Fibroblast of peridontal ligament (primary cell): ENCODE data around the gene ASB8.
"Not testable (repeated sequence)": the region's sequence is repeated elsewhere in the genome, so short reads cannot be mapped to it uniquely, and the experiment has no call there.

Source experiments
- DNase-seq: peaks from one replicate; pipeline ENCODE4 v3.0.0-alpha.2; 2010; ENCODE audit errors: extremely low read depth

ASB8 gene

GRCh38 chr12:48183091-48183875, 26.0 kb upstream of the ASB8 start, which contains the start of gene CCDC184:
Gene CCDC184 (plus strand): TSS chr12:48183644. CDS start chr12:48184123, 479 bp downstream.
- peak; percentile 71 for DNase-seq

- no peak for DNase-seq
Measured at GRCh38 chr12:48182631-48183030, 25.3 kb upstream of the ASB8 start.

- DNase-seq, result no peak
Measured at GRCh38 chr12:48180857-48181495, 23.7 kb upstream of the ASB8 start.

- no peak for DNase-seq
Measured at GRCh38 chr12:48180424-48180823, 23.1 kb upstream of the ASB8 start.

- no peak for DNase-seq
Measured at GRCh38 chr12:48179466-48179865, 22.2 kb upstream of the ASB8 start.

GRCh38 chr12:48177982-48178381, 20.7 kb upstream of the ASB8 start:
- no peak for DNase-seq

- no peak for DNase-seq
Measured at GRCh38 chr12:48176417-48176751, 19.1 kb upstream of the ASB8 start.

- DNase-seq, result no peak
Measured at GRCh38 chr12:48175613-48176416, 18.5 kb upstream of the ASB8 start.

- no peak for DNase-seq
Measured at GRCh38 chr12:48169011-48169410, 11.7 kb upstream of the ASB8 start.

- DNase-seq, result peak; percentile 74
Measured at GRCh38 chr12:48165089-48165981, 8.0 kb upstream of the ASB8 start.

GRCh38 chr12:48164451-48164850, 7.1 kb upstream of the ASB8 start:
- no peak for DNase-seq

- peak; percentile 40 for DNase-seq
Measured at GRCh38 chr12:48163150-48163747, 5.9 kb upstream of the ASB8 start.

- DNase-seq, result no peak
Measured at GRCh38 chr12:48160807-48161206, 3.5 kb upstream of the ASB8 start.

GRCh38 chr12:48160046-48160445, 2.7 kb upstream of the ASB8 start:
- DNase-seq, result peak; percentile 79

- DNase-seq, result peak; percentile 23
Measured at GRCh38 chr12:48157889-48158370, 615 bp upstream of the ASB8 start.

GRCh38 chr12:48156652-48157017, 680 bp downstream of the ASB8 start:
- no peak for DNase-seq

GRCh38 chr12:48155786-48156185, 1.5 kb downstream of the ASB8 start:
- DNase-seq, result not testable (repeated sequence)

GRCh38 chr12:48151103-48151771, 6.1 kb downstream of the ASB8 start:
- DNase-seq, result no peak

- DNase-seq, result no peak
Measured at GRCh38 chr12:48145981-48146380, 11.3 kb downstream of the ASB8 start.

- DNase-seq, result no peak
Measured at GRCh38 chr12:48143898-48144297, 13.4 kb downstream of the ASB8 start.
